Small intestine (tissue), 7 donors: ENCODE results near the gene BRD8. TPM values are rescaled to one million over a fixed set of nuclear protein-coding genes. Genes with fewer than 3 reads are reported as not detected.

Experiments used
- DNase-seq, 2 donors: peaks; one replicate each; pipeline versions ENCODE4 v3.0.0 to v3.0.0-alpha.2; 2013
- FAIRE-seq: peaks from 2 replicates; lab custom pipeline; 2012; peaks lifted over from hg19 to GRCh38; lab: Jason Lieb, UNC
- H3K27ac ChIP-seq, 3 donors: one replicate each; pipeline ENCODE4 v1.5.1; 2013; ENCODE audit warnings: low read length in 2 of 3, mild to moderate bottlenecking in 2 of 3, control low read depth in 1 of 3, inconsistent platforms in 1 of 3, low read depth in 1 of 3, moderate library complexity in 1 of 3
- H3K27me3 ChIP-seq, 3 donors: one replicate each; pipeline ENCODE4 v1.6.1; 2013; ENCODE audit warnings: low read length in 3 of 3, inconsistent platforms in 1 of 3; ENCODE audit not compliant: control insufficient read depth in 3 of 3, insufficient read depth in 3 of 3
- H3K36me3 ChIP-seq, 3 donors: one replicate each; pipeline ENCODE4 v1.6.1; 2013; ENCODE audit warnings: low read length in 3 of 3, inconsistent platforms in 1 of 3, low read depth in 1 of 3, mild to moderate bottlenecking in 1 of 3, moderate library complexity in 1 of 3; ENCODE audit not compliant: control insufficient read depth in 3 of 3, insufficient read depth in 2 of 3
- H3K4me1 ChIP-seq, 3 donors: one replicate each; pipeline ENCODE4 v1.6.1; 2013; ENCODE audit warnings: low read length in 2 of 3, inconsistent platforms in 1 of 3, low read depth in 1 of 3, mild to moderate bottlenecking in 1 of 3, moderate library complexity in 1 of 3; ENCODE audit not compliant: control insufficient read depth in 3 of 3, insufficient read depth in 2 of 3
- H3K4me3 ChIP-seq, 3 donors: one replicate each; pipeline ENCODE4 v1.5.1; 2013; ENCODE audit warnings: low read length in 3 of 3, control low read depth in 1 of 3, inconsistent platforms in 1 of 3, low read depth in 1 of 3, mild to moderate bottlenecking in 1 of 3, moderate library complexity in 1 of 3
- H3K9me3 ChIP-seq, 2 donors: one replicate each; pipeline ENCODE4 v1.6.1; 2013; ENCODE audit warnings: low read depth in 1 of 2, low read length in 1 of 2; ENCODE audit not compliant: control insufficient read depth in 2 of 2, insufficient read depth in 1 of 2
- WGBS, 3 donors: extraction: QIAGEN DNeasy Blood & Tissue Kit; methylation state at CpG; one replicate each; pipeline ENCODE4 v1.1.7; 2013; 5-methylcytosine and 5-hydroxymethylcytosine counted together
- polyA plus RNA-seq, 4 donors: library from polyadenylated mRNA; stranded (reverse) in 3 of 4; unstranded in 1 of 4; fragments of 200-250 nt in 3 of 4; fragments of 120-200 nt in 1 of 4; gene quantifications; one replicate each; pipeline versions ENCODE4 v1.2.1 to v1.2.3, GENCODE V29; 2013
- donor health status: healthy with polysubstance abuse.
- donor health status: control.
- donor health status: control.
- donor health status: Bipolar disorder and iron deficiency.
- donor health status: healthy.

The BRD8 gene
- polyA plus RNA-seq, 4 donors, result 17.0 to 82.6 (median 28.3) TPM

DNA sequence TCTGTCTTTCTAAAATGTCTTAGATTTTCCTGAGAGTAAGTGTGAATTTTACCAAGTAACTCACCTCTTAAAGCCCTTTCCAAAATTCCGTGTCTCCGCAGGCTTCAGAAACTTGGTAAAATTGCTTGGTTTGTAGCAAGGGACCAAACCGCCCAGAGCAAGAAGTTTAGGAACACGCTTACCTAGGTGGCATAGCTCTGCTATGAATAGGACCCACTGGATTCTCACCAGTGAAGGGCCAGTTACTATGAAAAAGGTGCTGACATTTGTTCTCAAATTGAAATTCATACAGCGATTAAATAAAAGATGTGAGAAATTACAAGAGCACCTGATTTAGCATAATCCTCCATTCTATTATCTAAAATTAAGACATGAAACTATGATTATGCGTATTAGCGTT, 45.9 kb downstream of the BRD8 start:
- DNase-seq, result no peak
- Histone ChIP-seq H3K4me3 (no peak overlapping the region), H3K9me3 (no peaks in the 10 kb centered on the region), H3K27ac (no peak overlapping the region), H3K27me3 (no peaks in the 10 kb centered on the region), H3K4me1 (no peaks in the 10 kb centered on the region), H3K36me3 (no peaks in the 10 kb centered on the region)
- 83 to 91% (median 86%) methylated on average over 7 of the region's 7 CpGs for WGBS, 3 donors
- no peak for FAIRE-seq

DNA sequence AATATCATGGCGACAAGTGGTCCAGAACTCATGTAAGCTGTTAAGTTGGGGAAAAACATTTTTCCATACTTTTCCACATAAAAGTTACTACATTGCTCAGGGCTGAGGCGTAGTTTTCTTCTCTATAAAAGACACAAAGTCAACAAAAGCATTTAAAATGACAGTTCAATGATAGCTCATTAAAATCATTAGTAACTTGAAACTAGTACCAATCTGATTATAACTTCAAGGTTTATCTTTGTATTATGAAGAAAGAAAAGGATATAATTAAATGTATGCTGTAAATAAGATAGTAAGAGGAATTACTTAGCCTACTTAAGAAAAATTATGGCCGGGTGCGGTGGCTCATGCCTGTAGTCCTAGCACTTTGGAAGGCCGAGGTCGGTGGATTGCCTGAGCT, 49.1 kb downstream of the BRD8 start:
- H3K9me3 ChIP-seq, result no peaks in the 10 kb centered on the region
- H3K4me1 ChIP-seq, result no peaks in the 10 kb centered on the region
- DNase-seq (no peak), FAIRE-seq (no peak)
- 86 to 90% (median 89%) methylated on average over 6 of the region's 6 CpGs for WGBS, 3 donors
- H3K36me3 ChIP-seq, result no peaks in the 10 kb centered on the region
- H3K27ac ChIP-seq, result no peak overlapping the region
- no peak overlapping the region for H3K4me3 ChIP-seq
- H3K27me3 ChIP-seq, result no peaks in the 10 kb centered on the region

DNA sequence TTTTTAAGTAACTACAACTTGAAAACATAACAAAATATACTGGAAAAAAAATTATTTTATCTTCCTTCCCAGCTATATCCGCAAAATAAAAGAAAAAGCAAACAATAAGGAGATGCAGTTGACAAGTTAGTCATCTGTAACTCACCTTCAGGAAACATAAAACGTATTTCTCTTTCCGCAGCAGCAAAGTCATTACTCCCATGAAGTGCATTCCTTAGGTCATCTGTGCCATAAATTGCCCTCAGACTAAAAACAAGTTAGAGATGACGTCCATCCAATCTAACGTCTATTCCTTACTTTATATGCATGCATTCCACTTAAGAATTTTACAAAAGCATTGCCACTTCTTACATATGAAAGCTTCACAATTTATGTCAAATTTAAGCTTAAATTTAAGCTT, 50.1 kb downstream of the BRD8 start:
- FAIRE-seq (no peak), DNase-seq (no peak)
- no peaks in the 10 kb centered on the region for H3K4me1 ChIP-seq
- no peaks in the 10 kb centered on the region for H3K9me3 ChIP-seq
- H3K4me3 ChIP-seq, result no peak overlapping the region
- 53 to 55% (median 53%) methylated on average over 5 of the region's 5 CpGs for WGBS, 3 donors
- H3K27me3 ChIP-seq, result no peaks in the 10 kb centered on the region
- no peaks in the 10 kb centered on the region for H3K36me3 ChIP-seq
- H3K27ac ChIP-seq, result no peak overlapping the region

GRCh38 chr5:138115254-138115653, 63.2 kb downstream of the BRD8 start:
- Histone ChIP-seq H3K4me1 (no peaks in the 10 kb centered on the region), H3K27ac (no peak overlapping the region), H3K27me3 (peaks cover 0 to 2% (median 0%) of the 10 kb centered on the region in 3 donors), H3K4me3 (no peak overlapping the region), H3K9me3 (no peaks in the 10 kb centered on the region), H3K36me3 (no peaks in the 10 kb centered on the region)
- FAIRE-seq (peak; percentile 15), DNase-seq (no peak)

DNA sequence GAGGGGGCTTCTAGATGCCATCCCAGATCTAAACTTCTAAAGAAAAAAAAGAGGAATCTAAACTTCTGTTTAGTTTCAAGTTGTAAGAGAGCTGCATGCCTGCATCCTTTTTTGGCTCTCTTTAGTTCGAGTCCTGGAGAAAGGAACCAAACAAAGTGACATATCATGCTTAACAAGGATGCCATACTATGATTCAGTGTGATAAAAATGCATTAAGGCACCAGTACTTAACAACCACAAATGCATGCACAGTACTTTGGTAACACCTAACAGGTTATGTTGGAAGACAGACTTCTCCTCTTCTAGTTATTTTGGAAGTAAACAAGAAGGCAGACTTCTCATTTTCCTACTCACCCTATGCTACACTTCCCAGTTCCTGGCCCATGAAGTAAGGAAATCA, 66.5 kb downstream of the BRD8 start:
- no peak overlapping the region for H3K4me3 ChIP-seq
- no peaks in the 10 kb centered on the region for H3K9me3 ChIP-seq
- H3K36me3 ChIP-seq, result no peaks in the 10 kb centered on the region
- no peak overlapping the region for H3K27ac ChIP-seq
- no peak for DNase-seq
- no peaks in the 10 kb centered on the region for H3K4me1 ChIP-seq
- FAIRE-seq, result no peak
- peaks cover 0 to 2% (median 0%) of the 10 kb centered on the region in 3 donors for H3K27me3 ChIP-seq
- WGBS, 3 donors, result 40 to 66% (median 48%) methylated on average over 1 of the region's 1 CpG

DNA sequence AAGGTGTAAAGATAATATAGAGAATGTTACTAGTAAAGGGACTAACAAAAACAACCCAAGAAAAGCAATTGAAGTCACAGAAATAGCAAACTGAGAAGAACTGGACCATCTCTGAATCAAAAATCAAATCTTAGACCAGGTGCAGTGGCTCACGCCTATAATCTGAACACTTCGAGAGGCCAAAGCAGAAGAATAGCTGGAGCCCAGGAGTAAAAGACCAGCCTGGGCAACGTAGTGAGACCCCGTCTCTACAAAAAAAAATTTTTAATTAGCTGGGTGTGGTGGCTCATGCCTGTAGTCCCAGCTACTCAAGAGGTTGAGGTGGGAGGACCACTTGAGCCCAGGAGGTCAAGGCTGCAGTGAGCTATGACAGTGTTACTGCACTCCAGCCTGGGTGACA, 67.2 kb downstream of the BRD8 start:
- Histone ChIP-seq H3K4me1 (no peaks in the 10 kb centered on the region), H3K27ac (no peak overlapping the region), H3K36me3 (no peaks in the 10 kb centered on the region), H3K27me3 (peaks cover 0 to 2% (median 0%) of the 10 kb centered on the region in 3 donors), H3K9me3 (no peaks in the 10 kb centered on the region), H3K4me3 (no peak overlapping the region)
- DNase-seq (no peak), FAIRE-seq (no peak)
- 66 to 80% (median 70%) methylated on average over 4 of the region's 4 CpGs for WGBS, 3 donors

DNA sequence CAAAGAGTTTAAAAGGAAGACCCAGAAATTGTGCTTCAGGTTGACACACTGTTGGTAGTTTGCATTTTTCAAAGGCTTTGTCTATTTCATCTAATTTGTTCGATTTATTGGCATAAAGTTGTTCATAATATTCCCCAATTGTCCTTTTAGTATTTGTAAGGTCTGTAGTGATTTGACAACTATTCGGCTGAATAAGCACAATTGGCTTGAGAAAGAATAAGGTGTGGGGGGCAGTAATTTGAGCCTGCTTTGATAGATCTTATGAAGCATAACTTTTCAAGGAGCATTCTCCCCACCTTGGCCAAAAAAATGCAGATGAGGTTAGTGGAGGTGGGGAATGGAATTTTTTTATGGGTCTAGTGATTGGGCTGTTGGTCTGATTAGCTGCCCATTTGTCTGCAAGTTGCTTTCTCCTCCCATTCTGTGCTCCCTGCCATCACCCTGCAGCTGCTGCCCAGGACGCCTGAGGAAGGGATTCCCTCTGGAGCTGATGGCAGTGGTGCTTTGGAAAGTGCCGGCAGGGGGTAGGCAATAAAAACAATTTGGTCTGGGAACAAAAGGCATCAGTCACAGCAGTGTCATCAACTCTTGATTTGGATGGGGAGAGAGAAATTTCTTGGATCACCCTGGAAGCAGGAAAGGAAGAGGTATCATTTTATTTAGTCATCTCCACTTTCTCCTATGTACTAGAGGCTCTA, 68.0 kb downstream of the BRD8 start:
- DNase-seq (no peak), FAIRE-seq (no peak)
- Histone ChIP-seq H3K4me3 (no peak overlapping the region), H3K27ac (no peak overlapping the region), H3K27me3 (peaks cover 0 to 2% (median 0%) of the 10 kb centered on the region in 3 donors), H3K4me1 (no peaks in the 10 kb centered on the region), H3K36me3 (no peaks in the 10 kb centered on the region), H3K9me3 (no peaks in the 10 kb centered on the region)
- 55 to 64% (median 62%) methylated on average over 4 of the region's 4 CpGs for WGBS, 3 donors

DNA sequence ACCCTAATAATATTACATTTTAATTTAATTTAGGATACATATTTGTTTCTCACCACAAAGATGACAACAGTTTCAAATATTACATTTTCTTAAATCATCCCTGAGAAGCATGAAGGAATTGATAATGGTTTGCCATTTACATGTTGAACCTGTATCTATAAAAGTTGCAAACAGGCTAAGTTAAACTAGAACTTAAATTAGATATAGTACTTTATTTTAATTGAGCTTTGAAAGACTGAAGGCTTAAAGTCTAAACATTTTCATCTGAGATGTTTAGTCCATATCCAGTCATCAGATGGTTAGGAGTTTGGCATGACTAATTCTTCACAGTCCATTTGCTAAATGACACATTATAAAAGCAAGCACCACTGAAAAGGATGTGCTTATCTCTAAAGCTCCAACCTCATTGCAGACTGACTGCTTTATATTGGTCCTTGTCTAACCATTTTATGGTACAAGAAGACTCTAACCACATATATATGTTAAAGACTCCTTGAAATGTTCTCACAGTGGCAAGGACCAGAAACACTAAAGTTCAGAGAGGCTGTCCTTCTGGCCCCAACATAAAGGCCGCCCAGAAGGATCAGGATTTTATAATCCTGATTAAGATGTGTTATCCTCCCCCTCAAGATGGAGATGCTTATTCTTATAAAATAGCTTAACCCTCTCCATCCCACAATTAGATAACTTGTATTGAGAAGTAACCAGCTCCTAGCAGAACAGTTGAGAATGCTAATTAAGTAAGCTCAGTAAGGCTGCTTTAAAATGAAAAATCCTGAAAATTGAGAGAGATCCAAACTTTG, 68.8 kb downstream of the BRD8 start:
- no peaks in the 10 kb centered on the region for H3K4me1 ChIP-seq
- H3K27ac ChIP-seq, result no peak overlapping the region

More for the DNA sequence above, 68.8 kb downstream of the BRD8 start:
- H3K4me3 ChIP-seq, result no peak overlapping the region
- H3K27me3 ChIP-seq, result peaks cover 0 to 2% (median 0%) of the 10 kb centered on the region in 3 donors
- H3K9me3 ChIP-seq, result no peaks in the 10 kb centered on the region
- WGBS, 3 donors, result 68 to 84% (median 83%) methylated on average over 1 of the region's 1 CpG
- DNase-seq, result no peak
- no peaks in the 10 kb centered on the region for H3K36me3 ChIP-seq
- no peak for FAIRE-seq
